WTC11 (cell line): Measurements from ENCODE around the gene CGREF1.

Source experiments
- MXD4 ChIP-seq: fragments of 250-450 bp; sonication (Bioruptor Pico); IDR thresholded peaks from 2 replicates; pipeline ENCODE4 v1.8.0; 2021; ENCODE audit warnings: mild to moderate bottlenecking, moderate library complexity, borderline replicate concordance
- TF ChIP-seq, protein P1 (sequence below): sonication (generic); formaldehyde crosslinking; IDR thresholded peaks from 2 replicates; pipeline ENCODE4 v1.8.1; 2022; ENCODE audit warnings: low read depth, missing genetic modification reagents, borderline replicate concordance

DNA sequence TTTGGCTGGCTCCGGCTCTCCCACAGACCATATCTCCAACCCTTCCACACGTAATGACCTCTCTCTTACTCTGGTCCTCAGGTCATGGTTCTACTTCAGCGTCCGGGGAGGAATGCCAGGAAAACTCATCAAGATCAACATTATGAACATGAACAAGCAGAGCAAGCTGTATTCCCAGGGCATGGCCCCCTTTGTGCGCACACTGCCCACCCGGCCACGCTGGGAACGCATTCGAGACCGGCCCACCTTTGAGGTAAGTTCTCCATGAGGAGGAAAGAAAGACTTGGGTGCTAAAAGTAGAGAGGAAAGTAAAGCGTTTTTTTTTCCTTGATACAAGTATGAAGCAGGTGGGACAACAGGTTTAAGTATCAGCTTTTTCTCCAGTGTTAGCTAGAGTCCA, 65.6 kb downstream of the CGREF1 start:
- TF ChIP-seq MXD4, result no peak
- TF ChIP-seq, protein P1, sequence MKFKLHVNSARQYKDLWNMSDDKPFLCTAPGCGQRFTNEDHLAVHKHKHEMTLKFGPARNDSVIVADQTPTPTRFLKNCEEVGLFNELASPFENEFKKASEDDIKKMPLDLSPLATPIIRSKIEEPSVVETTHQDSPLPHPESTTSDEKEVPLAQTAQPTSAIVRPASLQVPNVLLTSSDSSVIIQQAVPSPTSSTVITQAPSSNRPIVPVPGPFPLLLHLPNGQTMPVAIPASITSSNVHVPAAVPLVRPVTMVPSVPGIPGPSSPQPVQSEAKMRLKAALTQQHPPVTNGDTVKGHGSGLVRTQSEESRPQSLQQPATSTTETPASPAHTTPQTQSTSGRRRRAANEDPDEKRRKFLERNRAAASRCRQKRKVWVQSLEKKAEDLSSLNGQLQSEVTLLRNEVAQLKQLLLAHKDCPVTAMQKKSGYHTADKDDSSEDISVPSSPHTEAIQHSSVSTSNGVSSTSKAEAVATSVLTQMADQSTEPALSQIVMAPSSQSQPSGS (CRISPR knock-in tag), result no peak
